Ovary (tissue), 3 donors: ENCODE measurements around the gene CRTAC1.

Experiments
- POLR2A ChIP-seq: fragments of 450-650 bp; IDR thresholded peaks from one replicate; pipeline ENCODE4 v1.6.1; 2017; ENCODE audit warnings: antibody characterized with exemption, mild to moderate bottlenecking, moderate library complexity
- TF ChIP-seq, protein P1 (sequence below), 3 donors: fragments of 450-650 bp in 2 of 3; fragments of 200-600 bp in 1 of 3; IDR thresholded peaks; one replicate each; pipeline versions ENCODE4 v1.5.1 to v1.8.0; 2016 to 2022; ENCODE audit warnings: antibody characterized with exemption in 3 of 3, mild to moderate bottlenecking in 1 of 3
- donor health status: DM: no; HTN: no; CAD: no.

DNA sequence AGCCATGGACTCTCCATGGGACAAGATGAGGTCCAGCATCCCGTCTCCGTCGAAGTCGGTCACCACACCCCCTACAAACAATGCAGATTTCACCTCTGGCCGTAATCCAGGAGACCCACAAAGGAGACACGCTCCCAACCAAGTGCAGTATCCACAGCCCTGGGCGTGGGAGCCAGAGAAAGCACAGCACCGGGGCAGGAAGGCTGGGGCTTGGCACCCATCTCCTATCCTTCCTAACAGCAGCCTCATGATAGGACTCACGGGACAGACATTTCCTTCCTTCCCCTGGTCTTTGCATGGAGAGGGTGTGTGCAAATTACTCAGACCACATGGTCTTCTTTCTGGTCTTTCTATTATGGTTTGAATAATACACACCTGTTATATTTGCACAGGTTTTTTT, 134.5 kb downstream of the CRTAC1 start:
- TF ChIP-seq POLR2A = no peak
- TF ChIP-seq, protein P1, sequence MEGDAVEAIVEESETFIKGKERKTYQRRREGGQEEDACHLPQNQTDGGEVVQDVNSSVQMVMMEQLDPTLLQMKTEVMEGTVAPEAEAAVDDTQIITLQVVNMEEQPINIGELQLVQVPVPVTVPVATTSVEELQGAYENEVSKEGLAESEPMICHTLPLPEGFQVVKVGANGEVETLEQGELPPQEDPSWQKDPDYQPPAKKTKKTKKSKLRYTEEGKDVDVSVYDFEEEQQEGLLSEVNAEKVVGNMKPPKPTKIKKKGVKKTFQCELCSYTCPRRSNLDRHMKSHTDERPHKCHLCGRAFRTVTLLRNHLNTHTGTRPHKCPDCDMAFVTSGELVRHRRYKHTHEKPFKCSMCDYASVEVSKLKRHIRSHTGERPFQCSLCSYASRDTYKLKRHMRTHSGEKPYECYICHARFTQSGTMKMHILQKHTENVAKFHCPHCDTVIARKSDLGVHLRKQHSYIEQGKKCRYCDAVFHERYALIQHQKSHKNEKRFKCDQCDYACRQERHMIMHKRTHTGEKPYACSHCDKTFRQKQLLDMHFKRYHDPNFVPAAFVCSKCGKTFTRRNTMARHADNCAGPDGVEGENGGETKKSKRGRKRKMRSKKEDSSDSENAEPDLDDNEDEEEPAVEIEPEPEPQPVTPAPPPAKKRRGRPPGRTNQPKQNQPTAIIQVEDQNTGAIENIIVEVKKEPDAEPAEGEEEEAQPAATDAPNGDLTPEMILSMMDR (IDR thresholded peaks at IDR 0.05) = no peak
